ENCODE measurements around the gene STX10. TPM values are rescaled to one million over a fixed set of nuclear protein-coding genes. Genes with fewer than 3 reads are reported as not detected.

The STX10 gene
- total and polyA plus RNA-seq, 9 of the 15 experiments (the other 6 are each of a cell fraction or from before 2014, with no cell fraction given): 0.51 to 66.3 (median 31.0) TPM

- TF ChIP-seq NEUROD1 (IDR thresholded peaks at IDR 0.05; ENCODE audit: borderline replicate concordance, low read depth, low read length, partially characterized antibody): peak; percentile 97
- TF ChIP-seq CBX3 (IDR thresholded peaks at IDR 0.05; ENCODE audit: borderline replicate concordance in 1 of 2, low read length in 2 of 2): peak in 1 of 2 experiments; percentile 42; a peak in 1 of 3 replicates
- TF ChIP-seq OTX1 (CRISPR knock-in tag; IDR thresholded peaks at IDR 0.05): no peak; the same call in 1 of the 2 replicates
- peak; percentile 80 for TF ChIP-seq GABPB1 (CRISPR knock-in tag; IDR thresholded peaks at IDR 0.05)
- peak; percentile 34; the same call in 1 of the 2 replicates for TF ChIP-seq ZKSCAN1 (IDR thresholded peaks at IDR 0.05; ENCODE audit: low read depth, low read length)
- peak; percentile 96 for TF ChIP-seq TFAP4 (CRISPR knock-in tag; IDR thresholded peaks at IDR 0.05; ENCODE audit: borderline replicate concordance)
- peak; percentile 92 for TF ChIP-seq GTF2E2 (tag; IDR thresholded peaks at IDR 0.05)
- TF ChIP-seq PHF8 (IDR thresholded peaks at IDR 0.05; ENCODE audit: borderline replicate concordance, low read length): peak; percentile 64; the same call in 1 of the 2 replicates
- peak; percentile 47 for TF ChIP-seq POLR2B (IDR thresholded peaks at IDR 0.05; ENCODE audit: low read depth, partially characterized antibody)
- no peak for TF ChIP-seq SRSF7 (optimal IDR thresholded peaks at IDR 0.05; ENCODE audit: low read depth, low read length)
- TF ChIP-seq ZNF583 (CRISPR knock-in tag; IDR thresholded peaks at IDR 0.05): no peak; the same call in none of the 2 replicates
- TF ChIP-seq CBFA2T3 (IDR thresholded peaks at IDR 0.05): peak; percentile 99
- peak; percentile 90 for TF ChIP-seq NCOA1 (IDR thresholded peaks at IDR 0.05; ENCODE audit: low read depth)
- TF ChIP-seq ZNF561 (CRISPR knock-in tag; conservative IDR thresholded peaks at IDR 0.05): no peak
- no peak for TF ChIP-seq BRF1 (IDR thresholded peaks at IDR 0.05; ENCODE audit: borderline replicate concordance, extremely low read depth, insufficient read length)
- peak; percentile 26; the same call in 1 of the 2 replicates for TF ChIP-seq ZNF444 (CRISPR knock-in tag; IDR thresholded peaks at IDR 0.05)
- TF ChIP-seq KAT8 (IDR thresholded peaks at IDR 0.05; ENCODE audit: low read depth): no peak
- TF ChIP-seq BRD4 (IDR thresholded peaks at IDR 0.05): peak; percentile 87
- TF ChIP-seq BCLAF1 (IDR thresholded peaks at IDR 0.05; ENCODE audit: borderline replicate concordance in 1 of 2, control insufficient read depth in 1 of 2, low read depth in 2 of 2, low read length in 1 of 2): 0 out of 4 replicates have a peak, but pooled peaks of 1 of the 2 experiments have one; percentile 69
- no peak for TF ChIP-seq RBM17 (IDR thresholded peaks at IDR 0.05; ENCODE audit: borderline replicate concordance, low read depth, low read length)
- TF ChIP-seq L3MBTL2 (IDR thresholded peaks at IDR 0.05): peak; percentile 79
- TF ChIP-seq U2AF1 (optimal IDR thresholded peaks at IDR 0.05; ENCODE audit: low read depth, low read length): peak; percentile 97
- no peak for TF ChIP-seq ASH1L (IDR thresholded peaks at IDR 0.05; ENCODE audit: borderline replicate concordance, low read depth, partially characterized antibody)
- TF ChIP-seq ARID1B (IDR thresholded peaks at IDR 0.05): peak; percentile 100
These were observed 47.3 kb downstream of the STX10 start, which contains the start of gene LYL1 (continued) for GRCh38 chr19:13102666-13103580.

Data from K562 (cell line).